LNCAP (cell line): ENCODE results near the gene CACNA1C.

Experiments
- CTCF ChIP-seq: fragments of 450-650 bp; IDR thresholded peaks from 2 replicates; pipeline ENCODE4 v1.5.1; 2017; ENCODE audit warnings: mild to moderate bottlenecking

The CACNA1C gene

DNA sequence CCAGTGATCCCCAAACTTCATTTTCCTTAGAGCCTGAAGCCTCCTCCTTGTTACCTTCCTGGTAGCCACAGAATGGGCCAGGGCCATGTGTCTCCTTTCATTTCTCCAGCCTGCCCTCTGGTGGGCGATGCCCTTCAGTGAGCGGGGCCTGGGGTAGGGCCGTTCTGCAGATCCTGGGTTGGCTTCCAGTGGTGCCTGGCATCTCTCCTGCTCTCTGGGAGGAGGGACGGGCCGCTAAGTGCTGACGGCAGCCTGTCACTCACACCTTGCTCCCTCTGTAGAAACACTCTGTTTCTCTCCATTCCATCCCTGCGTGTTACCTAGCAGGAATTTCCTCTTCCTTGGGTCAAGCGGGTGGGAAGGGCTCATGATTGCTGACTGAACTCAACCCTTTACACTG lies 232.1 kb downstream of the CACNA1C start:
- TF ChIP-seq CTCF = peak; percentile 72

- TF ChIP-seq CTCF = no peak
These were observed 232.7 kb downstream of the CACNA1C start for GRCh38 chr12:2285462-2285861.

GRCh38 chr12:2286047-2286446 lies 233.3 kb downstream of the CACNA1C start:
- no peak for TF ChIP-seq CTCF

DNA sequence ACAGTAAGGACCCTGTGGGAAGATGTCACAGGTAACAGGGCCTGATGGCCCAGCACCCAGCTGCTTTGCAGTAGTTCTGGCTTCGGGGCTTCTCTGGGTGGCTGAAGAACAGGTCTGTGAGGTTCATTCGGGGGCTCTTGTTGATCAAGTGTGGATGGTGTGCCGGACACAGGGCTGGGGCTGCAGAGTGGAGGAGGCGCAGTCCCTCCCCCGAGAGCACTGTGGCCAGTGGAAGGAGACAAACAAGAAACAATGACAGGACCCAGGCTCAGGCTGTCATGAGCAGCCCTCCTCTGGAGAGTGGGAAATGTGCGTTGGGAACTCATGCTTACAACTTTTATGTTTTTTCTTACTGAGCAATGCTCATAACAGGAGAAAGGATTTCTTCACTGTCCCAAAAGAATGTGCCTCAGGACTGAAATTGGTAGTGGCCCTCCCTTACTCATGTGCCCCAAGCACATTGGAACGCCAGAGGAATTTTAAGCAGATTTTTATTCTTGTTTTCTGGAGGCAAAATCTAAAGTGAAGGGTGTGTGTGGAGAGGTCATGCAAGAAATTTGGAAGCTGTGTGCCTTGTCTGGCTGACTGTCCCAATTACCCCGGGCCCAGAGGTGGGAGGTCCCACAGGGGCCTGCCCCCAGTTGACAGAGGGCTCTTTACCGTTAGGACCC lies 233.8 kb downstream of the CACNA1C start:
- no peak for TF ChIP-seq CTCF

- TF ChIP-seq CTCF = no peak
These were observed 234.4 kb downstream of the CACNA1C start for GRCh38 chr12:2287151-2287550.

DNA sequence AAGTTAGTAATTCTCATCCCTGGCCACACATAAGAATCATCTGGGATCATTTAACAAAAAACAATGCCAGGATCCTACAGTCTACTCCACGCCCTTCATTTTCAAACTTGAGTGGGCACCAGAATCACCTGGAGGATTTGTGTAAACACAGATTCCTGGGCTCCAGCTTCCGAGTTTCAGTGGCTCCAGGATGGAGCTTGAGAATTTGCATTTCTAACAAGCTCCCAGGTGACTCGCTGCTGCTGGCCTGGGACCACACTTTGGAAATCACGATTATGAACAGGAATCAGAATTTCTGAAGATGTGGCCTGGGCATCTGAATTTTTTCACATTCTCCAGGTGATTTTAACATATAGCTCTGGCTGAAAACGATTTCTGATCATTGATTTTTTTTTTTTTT lies 234.8 kb downstream of the CACNA1C start:
- no peak for TF ChIP-seq CTCF

- TF ChIP-seq CTCF = no peak
These were observed 235.2 kb downstream of the CACNA1C start for GRCh38 chr12:2288001-2288400.

DNA sequence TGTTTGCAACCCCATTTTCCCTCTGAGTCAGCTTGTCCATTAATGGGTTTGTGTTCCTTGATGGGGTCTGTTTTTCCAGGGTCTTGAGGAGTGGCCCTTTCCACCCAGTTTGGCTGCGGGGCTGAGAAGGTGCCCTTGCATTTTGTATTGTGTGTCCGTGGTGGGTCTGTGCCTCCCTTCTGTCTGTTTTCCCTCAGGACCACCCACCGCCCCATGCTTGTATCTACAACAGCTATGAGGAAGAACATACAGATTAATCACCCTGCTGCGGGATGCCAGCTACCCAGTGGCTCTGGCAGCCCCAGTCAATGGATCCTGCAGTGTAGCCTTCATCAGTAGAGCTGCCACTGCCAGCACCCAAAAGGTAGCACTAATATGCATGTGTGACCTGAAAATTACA lies 235.7 kb downstream of the CACNA1C start:
- TF ChIP-seq CTCF = no peak
